Activated CD4-positive, alpha-beta T cell treated with anti-CD3 and anti-CD28 coated beads for 4 hours (primary cell): ENCODE data around the gene HFE.

Experiments used
- DNase-seq, 2 donors: peaks; one replicate each; pipeline ENCODE4 v3.0.0-alpha.2; 2020

HFE gene

DNA sequence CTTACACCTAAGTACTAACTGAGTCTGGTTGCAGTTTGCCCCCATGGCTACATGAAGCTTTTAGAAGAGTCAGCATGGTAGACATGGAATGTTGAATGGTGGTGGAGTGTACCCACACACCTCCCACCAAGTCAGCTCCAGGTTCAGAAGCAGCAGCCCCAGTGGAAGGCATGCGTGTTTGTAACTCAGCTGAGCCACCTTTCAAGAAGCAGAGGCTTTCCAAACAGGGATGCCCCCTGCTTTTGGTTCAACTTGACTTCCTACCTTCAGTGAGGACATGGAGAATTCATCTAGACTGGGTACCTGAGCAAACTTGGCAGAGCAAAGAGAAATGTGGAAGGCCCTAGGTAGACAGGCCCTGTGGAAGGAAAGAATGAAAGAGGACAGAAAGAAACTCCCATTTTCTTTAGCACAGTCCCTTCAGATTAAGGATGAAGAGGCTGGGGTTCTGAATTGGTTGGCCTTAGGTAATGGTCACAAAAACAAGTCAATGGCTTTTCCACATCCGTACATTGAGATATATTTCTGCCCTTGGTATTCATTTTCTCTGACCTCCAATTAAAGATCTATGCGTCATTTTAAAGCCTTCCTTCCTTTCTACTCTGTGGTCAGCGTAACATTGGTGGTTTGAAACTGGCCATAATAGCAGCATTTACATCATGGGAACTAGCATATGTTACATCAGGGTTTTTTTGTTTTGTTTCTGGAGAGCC, 53.2 kb downstream of the HFE start:
- DNase-seq: no peak

DNA sequence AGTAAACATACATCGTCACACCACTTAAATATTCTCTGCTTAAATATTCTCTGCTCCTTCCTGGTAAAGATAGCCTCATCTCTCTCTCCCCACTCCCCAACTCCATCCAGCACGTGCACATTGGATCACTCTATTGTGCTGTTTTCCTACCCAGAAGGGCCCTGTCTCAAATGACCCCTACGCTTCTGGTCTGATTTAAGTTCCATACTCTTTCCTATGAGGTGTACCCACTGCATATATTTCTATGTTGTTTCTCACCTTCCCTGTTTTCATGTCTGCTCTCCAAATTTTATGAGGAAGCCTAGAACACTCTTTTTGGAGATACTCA, 53.7 kb downstream of the HFE start:
- no peak for DNase-seq

DNA sequence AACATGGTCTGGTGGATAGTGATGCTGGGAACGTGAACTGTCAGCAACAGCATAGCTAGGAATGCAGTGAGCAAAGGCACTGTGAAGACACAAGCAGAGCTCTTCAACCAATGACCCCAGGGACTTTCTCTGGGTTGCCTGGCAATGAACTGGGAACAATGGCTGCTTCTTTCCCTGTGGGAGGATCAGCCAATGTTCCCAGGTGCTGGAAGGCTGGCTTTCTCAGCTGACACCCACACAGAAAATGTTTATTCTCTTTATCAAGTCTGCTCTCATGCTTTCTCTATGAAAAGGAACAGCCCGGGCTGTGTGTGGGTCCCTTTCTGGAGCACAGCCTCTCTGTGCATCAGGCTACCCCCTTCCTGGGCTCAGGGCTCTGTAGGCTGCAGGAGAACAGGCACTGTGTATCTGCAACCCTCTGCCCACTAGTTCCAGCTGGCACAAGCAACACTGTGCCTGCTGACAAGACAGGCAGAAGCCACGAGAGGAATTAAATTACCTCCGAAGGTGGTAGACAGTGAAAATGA, 54.2 kb downstream of the HFE start:
- no peak for DNase-seq

DNA sequence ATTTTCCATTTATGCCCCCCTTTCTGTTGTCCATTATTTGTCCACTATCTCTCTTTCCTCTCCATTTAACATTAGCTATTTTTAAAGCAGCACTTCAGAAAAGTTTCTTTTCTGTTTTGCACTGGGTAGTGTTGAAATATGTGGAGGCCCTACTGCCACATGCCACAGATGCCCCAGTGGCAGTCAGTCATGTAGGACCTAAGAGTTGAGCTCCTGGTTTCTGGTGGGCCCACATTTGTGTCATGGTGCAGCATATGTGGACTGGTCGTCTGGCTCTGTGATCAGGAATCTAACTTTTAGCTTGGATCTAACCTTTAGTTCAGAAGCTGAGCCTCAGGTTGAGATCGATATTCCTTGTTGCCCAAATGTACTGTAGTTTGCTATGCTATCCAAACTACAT, 54.8 kb downstream of the HFE start:
- DNase-seq: no peak
